OCI-LY7 (cell line): ENCODE data around the gene SPACDR. TPM values are rescaled to one million over a fixed set of nuclear protein-coding genes. Genes with fewer than 3 reads are reported as not detected.
A peak's percentile ranks its signal among the peaks of the same experiment; 100 is the strongest.

ENCODE experiments used
- BruUV-seq: library from RNA; stranded (reverse); fragments of 400-500 nt; replicated peaks from 2 replicates; lab custom pipeline; 2021; lab: Mats Ljungman, UMichigan
- CTCF ChIA-PET: fragments of 300-600 bp; sonication (Branson Sonifier 250); formaldehyde crosslinking; loops from one replicate; lab custom pipeline; 2022; ENCODE audit warnings: antibody characterized with exemption; ENCODE audit not compliant: unreplicated experiment; lab: Charles Lee
- POLR2A ChIA-PET: fragments of 300-600 bp; sonication (Branson Sonifier 250); formaldehyde crosslinking; loops from one replicate; lab custom pipeline; 2022; ENCODE audit warnings: antibody characterized with exemption; lab: Charles Lee
- DNase-seq: peaks from one replicate; pipeline ENCODE4 v3.0.0-alpha.2; 2015; ENCODE audit warnings: low spot score
- H2AFZ ChIP-seq: fragments of 200-600 bp; sonication (generic), shearing (Covaris generic); 2 replicates; pipeline ENCODE4 v1.6.1; 2014; ENCODE audit warnings: mild to moderate bottlenecking, antibody characterized with exemption, low read length, moderate library complexity
- H3K27ac ChIP-seq: fragments of 200-600 bp; sonication (generic); 2 replicates; pipeline ENCODE4 v1.5.1; 2014; ENCODE audit warnings: mixed run types, low read depth, mild to moderate bottlenecking, moderate library complexity, low read length, inconsistent platforms; ENCODE audit not compliant: poor library complexity, severe bottlenecking
- H3K36me3 ChIP-seq: fragments of 200-600 bp; sonication (generic); 2 replicates; pipeline ENCODE4 v1.6.1; 2014; ENCODE audit warnings: mild to moderate bottlenecking, antibody characterized with exemption, low read length, moderate library complexity, mixed read lengths; ENCODE audit not compliant: insufficient read depth
- H3K4me1 ChIP-seq: fragments of 200-600 bp; sonication (generic); 2 replicates; pipeline ENCODE4 v1.5.1; 2014; ENCODE audit warnings: mild to moderate bottlenecking, low read length; ENCODE audit not compliant: insufficient read depth, poor library complexity, severe bottlenecking
- H3K4me2 ChIP-seq: fragments of 200-600 bp; sonication (generic); 2 replicates; pipeline ENCODE4 v1.6.1; 2014; ENCODE audit warnings: mild to moderate bottlenecking, low read length
- H3K4me3 ChIP-seq: fragments of 200-600 bp; sonication (generic); 2 replicates; pipeline ENCODE4 v1.5.1; 2014; ENCODE audit warnings: mild to moderate bottlenecking, low read depth, low read length; ENCODE audit not compliant: poor library complexity, severe bottlenecking
- H3K79me2 ChIP-seq: fragments of 200-600 bp; sonication (generic); 2 replicates; pipeline ENCODE4 v1.6.1; 2016; ENCODE audit warnings: low read depth, mild to moderate bottlenecking, low read length, moderate library complexity, mixed read lengths; ENCODE audit not compliant: insufficient read depth
- H3K9me2 ChIP-seq: fragments of 200-600 bp; sonication (generic); 2 replicates; pipeline ENCODE4 v1.6.1; 2016; ENCODE audit warnings: mild to moderate bottlenecking, low read length, mixed read lengths; ENCODE audit not compliant: insufficient read depth
- H3K9me3 ChIP-seq: fragments of 200-600 bp; sonication (generic); 2 replicates; pipeline ENCODE4 v1.6.1; 2014; ENCODE audit warnings: mild to moderate bottlenecking, mixed run types, low read length, mixed read lengths
- H4K20me1 ChIP-seq: fragments of 200-600 bp; sonication (generic); 2 replicates; pipeline ENCODE4 v1.6.1; 2014; ENCODE audit warnings: mild to moderate bottlenecking, antibody characterized with exemption, low read length, moderate library complexity, mixed read lengths; ENCODE audit not compliant: insufficient read depth
- EZH2phosphoT487 ChIP-seq: fragments of 200-600 bp; sonication (generic); IDR thresholded peaks from 2 replicates; pipeline ENCODE4 v1.6.1; 2018; ENCODE audit warnings: low read depth, borderline replicate concordance, mild to moderate bottlenecking, mixed run types, antibody characterized with exemption, low read length, moderate library complexity, mixed read lengths
- intact Hi-C: fragments of 100-400 bp; cut with micrococcal nuclease; formaldehyde crosslinking; loops from one replicate; pipeline ENCODE4 v1.10.0; 2022; ENCODE audit not compliant: unreplicated experiment
- total RNA-seq, 2 experiments: library from RNA; depleted of rRNA in 1 of 2; stranded (reverse); fragments of >200 nt in 1 of 2; shearing (Covaris generic) in 1 of 2; gene quantifications; 2 replicates each; pipeline ENCODE4 v1.2.3, GENCODE V29; 2014 to 2022
- TF ChIP-seq, protein P1 (sequence below): fragments of 200-600 bp; sonication (generic); conservative IDR thresholded peaks from 2 replicates; pipeline ENCODE4 v1.5.1; 2014; ENCODE audit warnings: mild to moderate bottlenecking, antibody characterized with exemption, low read length, moderate library complexity, mixed read lengths

The SPACDR gene
- total RNA-seq, 2 experiments from 2014 or later, result 1.6 to 2.4 TPM

DNA sequence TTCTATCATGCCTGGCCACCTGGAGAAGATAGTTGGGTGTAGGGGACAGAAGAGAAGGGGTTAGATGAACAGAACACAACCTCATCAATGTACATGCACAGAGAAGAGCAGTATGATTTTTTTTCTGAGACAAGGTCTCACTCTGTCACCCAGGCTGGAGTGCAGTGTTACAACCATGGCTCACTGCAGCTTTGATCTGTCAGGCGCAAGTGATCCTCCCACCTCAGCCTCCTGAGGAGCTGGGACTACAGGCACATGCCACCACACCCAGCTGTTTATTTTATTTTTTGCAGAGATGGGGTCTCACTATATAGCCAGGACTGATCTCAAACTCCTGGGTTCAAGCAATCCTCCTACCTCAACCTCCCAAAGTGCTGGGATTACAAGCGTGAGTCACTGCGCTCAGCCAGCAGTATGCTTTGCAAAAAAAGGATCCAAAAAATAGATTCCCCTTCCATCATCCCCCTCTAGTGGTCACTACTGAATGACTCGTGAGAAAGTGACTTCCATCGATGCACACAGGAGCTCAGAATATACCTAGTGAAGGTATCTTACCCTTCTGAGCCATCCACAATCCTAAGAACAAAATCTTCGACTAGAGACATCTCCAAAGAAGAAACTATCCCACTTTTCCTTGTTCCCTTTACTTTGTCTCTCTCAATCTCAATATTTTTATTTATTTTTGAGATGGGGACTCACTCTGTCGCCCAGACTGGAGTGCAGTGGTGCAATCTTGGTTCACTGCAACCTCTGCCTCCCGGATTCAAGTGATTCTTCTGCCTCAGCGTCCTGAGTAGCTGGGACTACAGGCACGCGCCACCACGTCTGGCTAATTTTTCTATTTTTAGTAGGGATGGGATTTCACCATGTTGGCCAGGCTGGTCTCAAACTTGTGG is 56.5 kb downstream of the SPACDR start:
- H3K9me2 ChIP-seq, result no peaks in the 10 kb centered on the region
- no peaks in the 10 kb centered on the region for H4K20me1 ChIP-seq
- TF ChIP-seq, protein P1, sequence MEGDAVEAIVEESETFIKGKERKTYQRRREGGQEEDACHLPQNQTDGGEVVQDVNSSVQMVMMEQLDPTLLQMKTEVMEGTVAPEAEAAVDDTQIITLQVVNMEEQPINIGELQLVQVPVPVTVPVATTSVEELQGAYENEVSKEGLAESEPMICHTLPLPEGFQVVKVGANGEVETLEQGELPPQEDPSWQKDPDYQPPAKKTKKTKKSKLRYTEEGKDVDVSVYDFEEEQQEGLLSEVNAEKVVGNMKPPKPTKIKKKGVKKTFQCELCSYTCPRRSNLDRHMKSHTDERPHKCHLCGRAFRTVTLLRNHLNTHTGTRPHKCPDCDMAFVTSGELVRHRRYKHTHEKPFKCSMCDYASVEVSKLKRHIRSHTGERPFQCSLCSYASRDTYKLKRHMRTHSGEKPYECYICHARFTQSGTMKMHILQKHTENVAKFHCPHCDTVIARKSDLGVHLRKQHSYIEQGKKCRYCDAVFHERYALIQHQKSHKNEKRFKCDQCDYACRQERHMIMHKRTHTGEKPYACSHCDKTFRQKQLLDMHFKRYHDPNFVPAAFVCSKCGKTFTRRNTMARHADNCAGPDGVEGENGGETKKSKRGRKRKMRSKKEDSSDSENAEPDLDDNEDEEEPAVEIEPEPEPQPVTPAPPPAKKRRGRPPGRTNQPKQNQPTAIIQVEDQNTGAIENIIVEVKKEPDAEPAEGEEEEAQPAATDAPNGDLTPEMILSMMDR, result peak; percentile 89
- TF ChIP-seq EZH2phosphoT487, result no peak
- peak overlapping the region; percentile 45 for H3K4me2 ChIP-seq
- intact Hi-C loops, result loop anchor here (1.0 to 2.0 kb wide), 3 partner anchors 33 to 275 kb away; no protein-coding TSS in a partner anchor
- H3K27ac ChIP-seq, result no peak overlapping the region
- POLR2A ChIA-PET, result interaction anchor here (1.0 kb wide), 1 partner anchor 14 kb away, joined by 3 read pairs; no protein-coding TSS in a partner anchor
- H3K36me3 ChIP-seq, result no peaks in the 10 kb centered on the region
- H3K9me3 ChIP-seq, result no peaks in the 10 kb centered on the region
- CTCF ChIA-PET, result interaction anchor here (0.6 to 1.5 kb wide), 6 partner anchors 8 to 283 kb away, joined by 3 to 4 read pairs (median 3); no protein-coding TSS in a partner anchor
- DNase-seq, result peak; percentile 83
- peaks cover 33% of the 10 kb centered on the region for H3K4me1 ChIP-seq
- H2AFZ ChIP-seq, result peak overlapping the region; percentile 32; the same call in 1 of the 2 replicates
- no TSS peak for BruUV-seq
- no peak overlapping the region for H3K4me3 ChIP-seq
- H3K79me2 ChIP-seq, result no peaks in the 10 kb centered on the region

GRCh38 chr7:100406767-100407166 is 57.3 kb downstream of the SPACDR start:
- CTCF ChIA-PET, result interaction anchor here (1.2 to 1.5 kb wide), 2 partner anchors 16 to 32 kb away, joined by 3 to 4 read pairs; no protein-coding TSS in a partner anchor
- intact Hi-C loops, result loop anchor here (1.0 to 2.0 kb wide), 3 partner anchors 32 to 274 kb away; no protein-coding TSS in a partner anchor
- H2AFZ ChIP-seq, result peak overlapping the region; percentile 32; the same call in 1 of the 2 replicates
- no TSS peak for BruUV-seq
- no peak overlapping the region for H3K4me3 ChIP-seq
- no peaks in the 10 kb centered on the region for H3K9me2 ChIP-seq
- peak overlapping the region; percentile 45 for H3K4me2 ChIP-seq
- H3K9me3 ChIP-seq, result no peaks in the 10 kb centered on the region
- POLR2A ChIA-PET, result interaction anchor here (0.6 kb wide), 1 partner anchor 46 kb away, joined by 3 read pairs; no protein-coding TSS in a partner anchor
- no peak overlapping the region for H3K27ac ChIP-seq
- no peak for DNase-seq
- TF ChIP-seq, protein P1, result no peak
- no peak for TF ChIP-seq EZH2phosphoT487
- peaks cover 33% of the 10 kb centered on the region for H3K4me1 ChIP-seq
- H4K20me1 ChIP-seq, result no peaks in the 10 kb centered on the region
- no peaks in the 10 kb centered on the region for H3K36me3 ChIP-seq
- H3K79me2 ChIP-seq, result no peaks in the 10 kb centered on the region

Other genes with a start within 250 kb of the SPACDR start
- gene PVRIG, start 244.3 kb downstream of the SPACDR start, total RNA-seq (2014; rRNA removed; shearing (Covaris generic)), result 61.5 and 83.3 TPM in 2 replicates
- gene PVRIG, start 244.3 kb downstream of the SPACDR start, total RNA-seq (2022), result 86.6 and 99.4 TPM in 2 replicates
- gene SPDYE3, start 156.6 kb downstream of the SPACDR start, total RNA-seq (2014; rRNA removed; shearing (Covaris generic)), result not detected in 2 replicates
- gene SPDYE3, start 156.6 kb downstream of the SPACDR start, total RNA-seq (2022), result not detected in 2 replicates
- gene PILRB, start 106.1 kb downstream of the SPACDR start, total RNA-seq (2014; rRNA removed; shearing (Covaris generic)), result 90.2 and 102 TPM in 2 replicates
- gene PILRB, start 106.1 kb downstream of the SPACDR start, total RNA-seq (2022), result 95.0 and 106 TPM in 2 replicates
- 6.4 and 8.0 TPM in 2 replicates for gene PILRA, start 90.8 kb downstream of the SPACDR start, total RNA-seq (2014; rRNA removed; shearing (Covaris generic))
- gene PILRA, start 90.8 kb downstream of the SPACDR start, total RNA-seq (2022), result 13.5 and 16.0 TPM in 2 replicates
- 4.1 and 10.9 TPM in 2 replicates for gene ZCWPW1, start 35.6 kb downstream of the SPACDR start, total RNA-seq (2014; rRNA removed; shearing (Covaris generic))
- gene ZCWPW1, start 35.6 kb downstream of the SPACDR start, total RNA-seq (2022), result 10.8 and 11.9 TPM in 2 replicates
- gene MEPCE, start 34.4 kb downstream of the SPACDR start, total RNA-seq (2014; rRNA removed; shearing (Covaris generic)), result 37.9 and 44.2 TPM in 2 replicates
- 54.1 and 65.6 TPM in 2 replicates for gene MEPCE, start 34.4 kb downstream of the SPACDR start, total RNA-seq (2022)
- gene PPP1R35, start 27.8 kb downstream of the SPACDR start, total RNA-seq (2014; rRNA removed; shearing (Covaris generic)), result 127 and 137 TPM in 2 replicates
- 86.9 and 90.6 TPM in 2 replicates for gene PPP1R35, start 27.8 kb downstream of the SPACDR start, total RNA-seq (2022)
- gene TSC22D4, start 15.0 kb upstream of the SPACDR start, total RNA-seq (2014; rRNA removed; shearing (Covaris generic)), result 38.5 and 41.4 TPM in 2 replicates
- gene TSC22D4, start 15.0 kb upstream of the SPACDR start, total RNA-seq (2022), result 75.4 and 76.6 TPM in 2 replicates
- gene NYAP1, start 19.7 kb upstream of the SPACDR start, total RNA-seq (2014; rRNA removed; shearing (Covaris generic)), result 0.08 and 0.98 TPM in 2 replicates
- 0.10 and 0.50 TPM in 2 replicates for gene NYAP1, start 19.7 kb upstream of the SPACDR start, total RNA-seq (2022)
- 7.9 and 11.5 TPM in 2 replicates for gene AGFG2, start 74.9 kb upstream of the SPACDR start, total RNA-seq (2014; rRNA removed; shearing (Covaris generic))
- 15.2 and 17.1 TPM in 2 replicates for gene AGFG2, start 74.9 kb upstream of the SPACDR start, total RNA-seq (2022)
- 1.2 and 1.5 TPM in 2 replicates for gene SAP25, start 109.6 kb upstream of the SPACDR start, total RNA-seq (2014; rRNA removed; shearing (Covaris generic))
- gene SAP25, start 109.6 kb upstream of the SPACDR start, total RNA-seq (2022), result 12.7 and 14.0 TPM in 2 replicates
- gene LRCH4, start 121.9 kb upstream of the SPACDR start, total RNA-seq (2014; rRNA removed; shearing (Covaris generic)), result 30.3 and 39.2 TPM in 2 replicates
- gene LRCH4, start 121.9 kb upstream of the SPACDR start, total RNA-seq (2022), result 72.0 and 75.5 TPM in 2 replicates
- gene FBXO24, start 122.1 kb upstream of the SPACDR start, total RNA-seq (2014; rRNA removed; shearing (Covaris generic)), result 0.16 TPM in 1 of 2 replicates, not detected in the other
- gene FBXO24, start 122.1 kb upstream of the SPACDR start, total RNA-seq (2022), result 1.2 and 1.7 TPM in 2 replicates
- gene PCOLCE, start 138.1 kb upstream of the SPACDR start, total RNA-seq (2014; rRNA removed; shearing (Covaris generic)), result 8.8 and 27.6 TPM in 2 replicates
- gene PCOLCE, start 138.1 kb upstream of the SPACDR start, total RNA-seq (2022), result 32.3 and 38.3 TPM in 2 replicates
- 7.1 and 12.0 TPM in 2 replicates for gene MOSPD3, start 148.3 kb upstream of the SPACDR start, total RNA-seq (2014; rRNA removed; shearing (Covaris generic))
- 10.4 and 15.1 TPM in 2 replicates for gene MOSPD3, start 148.3 kb upstream of the SPACDR start, total RNA-seq (2022)
- 8.1 and 12.1 TPM in 2 replicates for gene TFR2, start 177.3 kb upstream of the SPACDR start, total RNA-seq (2014; rRNA removed; shearing (Covaris generic))
- 25.0 and 26.0 TPM in 2 replicates for gene TFR2, start 177.3 kb upstream of the SPACDR start, total RNA-seq (2022)
- gene ACTL6B, start 192.2 kb upstream of the SPACDR start, total RNA-seq (2014; rRNA removed; shearing (Covaris generic)), result not detected in 2 replicates
- gene ACTL6B, start 192.2 kb upstream of the SPACDR start, total RNA-seq (2022), result not detected in 2 replicates
- gene GNB2, start 209.5 kb upstream of the SPACDR start, total RNA-seq (2014; rRNA removed; shearing (Covaris generic)), result 59.4 and 80.4 TPM in 2 replicates
- gene GNB2, start 209.5 kb upstream of the SPACDR start, total RNA-seq (2022), result 174 and 180 TPM in 2 replicates
- gene GIGYF1, start 230.0 kb upstream of the SPACDR start, total RNA-seq (2014; rRNA removed; shearing (Covaris generic)), result 35.7 and 40.2 TPM in 2 replicates
- gene GIGYF1, start 230.0 kb upstream of the SPACDR start, total RNA-seq (2022), result 52.0 and 58.8 TPM in 2 replicates
- 82.6 and 94.3 TPM in 2 replicates for gene POP7, start 241.9 kb upstream of the SPACDR start, total RNA-seq (2014; rRNA removed; shearing (Covaris generic))
- 43.7 and 47.2 TPM in 2 replicates for gene POP7, start 241.9 kb upstream of the SPACDR start, total RNA-seq (2022)